Stimulated activated CD4-positive, alpha-beta T cell treated with anti-CD3 and anti-CD28 coated beads, Interleukin-1b, Interleukin-23, amount 100 ng/mL, for 4 hours (primary cell): ENCODE data around the gene CPS1.

Experiments
- DNase-seq, 2 donors: peaks; one replicate each; pipeline ENCODE4 v3.0.0-alpha.2; 2020; ENCODE audit warnings: low read depth in 2 of 2

The CPS1 gene

GRCh38 chr2:210606001-210606400 lies 49.6 kb downstream of the CPS1 start:
- no peak for DNase-seq

- DNase-seq, result no peak
Measured at GRCh38 chr2:210611466-210611865, 55.1 kb downstream of the CPS1 start.

GRCh38 chr2:210616074-210616473 lies 59.7 kb downstream of the CPS1 start:
- no peak for DNase-seq

- no peak for DNase-seq
Measured at GRCh38 chr2:210617318-210617717, 60.9 kb downstream of the CPS1 start.

GRCh38 chr2:210617732-210618330 lies 61.4 kb downstream of the CPS1 start:
- no peak for DNase-seq

GRCh38 chr2:210620456-210620855 lies 64.1 kb downstream of the CPS1 start:
- no peak for DNase-seq

- DNase-seq, result no peak
Measured at GRCh38 chr2:210623506-210623905, 67.1 kb downstream of the CPS1 start.

- no peak for DNase-seq
Measured at GRCh38 chr2:210626849-210627248, 70.5 kb downstream of the CPS1 start.

- DNase-seq, result no peak
Measured at GRCh38 chr2:210630873-210631560, 74.6 kb downstream of the CPS1 start.

GRCh38 chr2:210633699-210634098 lies 77.3 kb downstream of the CPS1 start:
- DNase-seq, result no peak

- DNase-seq, result no peak
Measured at GRCh38 chr2:210635257-210635656, 78.9 kb downstream of the CPS1 start.

- no peak for DNase-seq
Measured at GRCh38 chr2:210642333-210642732, 85.9 kb downstream of the CPS1 start.

- no peak for DNase-seq
Measured at GRCh38 chr2:210647151-210647550, 90.8 kb downstream of the CPS1 start.

- DNase-seq, result no peak
Measured at GRCh38 chr2:210654091-210654490, 97.7 kb downstream of the CPS1 start.

GRCh38 chr2:210655229-210655975 lies 99.0 kb downstream of the CPS1 start:
- no peak for DNase-seq

GRCh38 chr2:210657874-210658273 lies 101.5 kb downstream of the CPS1 start:
- no peak for DNase-seq

- no peak for DNase-seq
Measured at GRCh38 chr2:210660751-210661150, 104.4 kb downstream of the CPS1 start.

- DNase-seq, result no peak
Measured at GRCh38 chr2:210662560-210662959, 106.2 kb downstream of the CPS1 start.

- DNase-seq, result no peak
Measured at GRCh38 chr2:210663631-210664089, 107.3 kb downstream of the CPS1 start.

GRCh38 chr2:210667711-210668110 lies 111.3 kb downstream of the CPS1 start:
- DNase-seq, result no peak

- no peak for DNase-seq
Measured at GRCh38 chr2:210671065-210671464, 114.7 kb downstream of the CPS1 start.

- no peak for DNase-seq
Measured at GRCh38 chr2:210673117-210673516, 116.7 kb downstream of the CPS1 start.

- no peak for DNase-seq
Measured at GRCh38 chr2:210676067-210676466, 119.7 kb downstream of the CPS1 start.
